Heart right ventricle (tissue), 16 donors: ENCODE measurements around the gene FRAS1. TPM values are rescaled to one million over a fixed set of nuclear protein-coding genes. Genes with fewer than 3 reads are reported as not detected.

Source experiments
- ATAC-seq, 8 donors: fragments of 200-7000 bp; cut with Tn5 transposase; one replicate each; pipeline ENCODE4 v1.9.1; 2020; ENCODE audit warnings: mild to moderate bottlenecking in 8 of 8, moderate library complexity in 8 of 8, moderate number of reproducible peaks in 1 of 8
- DNase-seq, 2 donors: peaks; one replicate each; pipeline ENCODE4 v3.0.0-alpha.2; 2020
- H3K27ac ChIP-seq, 10 donors: fragments of 200-600 bp; sonication (generic) in 2 of 10; one replicate each; pipeline versions ENCODE4 v1.5.0 to v1.8.0; 2020 to 2022; ENCODE audit warnings: mild to moderate bottlenecking in 3 of 10
- H3K27me3 ChIP-seq, 7 donors: fragments of 200-600 bp; one replicate each; pipeline ENCODE4 v1.8.0; 2021 to 2022; ENCODE audit warnings: mild to moderate bottlenecking in 2 of 7
- H3K36me3 ChIP-seq, 9 donors: fragments of 200-600 bp; sonication (generic) in 1 of 9; one replicate each; pipeline versions ENCODE4 v1.5.0 to v1.8.0; 2020 to 2022; ENCODE audit warnings: mild to moderate bottlenecking in 2 of 9
- H3K4me1 ChIP-seq, 9 donors: fragments of 200-600 bp; sonication (generic) in 1 of 9; one replicate each; pipeline versions ENCODE4 v1.5.0 to v1.8.0; 2020 to 2022; ENCODE audit warnings: mild to moderate bottlenecking in 4 of 9
- H3K4me3 ChIP-seq, 10 donors: fragments of 200-600 bp; sonication (generic) in 2 of 10; one replicate each; pipeline versions ENCODE4 v1.5.0 to v1.8.0; 2020 to 2022; ENCODE audit warnings: mild to moderate bottlenecking in 7 of 10, moderate library complexity in 2 of 10
- H3K9me3 ChIP-seq, 11 donors: fragments of 200-600 bp in 10 of 11; sonication (generic) in 2 of 11; one replicate each; pipeline versions ENCODE4 v1.5.0 to v1.8.0; 2013 to 2022; ENCODE audit warnings: mild to moderate bottlenecking in 2 of 11, control low read depth in 1 of 11, moderate library complexity in 1 of 11
- CTCF ChIP-seq, 9 donors: fragments of 200-600 bp; sonication (generic) in 2 of 9; IDR thresholded peaks; one replicate each; pipeline versions ENCODE4 v1.5.0 to v1.8.0; 2021 to 2022; ENCODE audit warnings: antibody characterized with exemption in 9 of 9, mild to moderate bottlenecking in 5 of 9, moderate library complexity in 1 of 9
- WGBS, 2 donors: extraction: QIAGEN DNeasy Blood & Tissue Kit; methylation state at CpG; one replicate each; pipeline ENCODE4 v1.1.7; 2013; ENCODE audit warnings: inconsistent platforms in 1 of 2; 5-methylcytosine and 5-hydroxymethylcytosine counted together
- intact Hi-C, 10 donors: fragments of 100-400 bp; cut with DNase I; formaldehyde crosslinking; loops; one replicate each; pipeline versions ENCODE4 v1.11.1 to v1.14.2; 2022
- polyA plus RNA-seq, 2 donors: library from polyadenylated mRNA; stranded (reverse); fragments of 200-250 nt; gene quantifications; one replicate each; pipeline ENCODE4 v1.2.3, GENCODE V29; 2013
- total RNA-seq, 10 donors: library from RNA; stranded (reverse); fragmentation: NEBNext Ultra II Directional in 3 of 10; extraction: Animal tissue kit (Norgen Biotek cat#: 25700) in 3 of 10; gene quantifications; one replicate each; pipeline versions ENCODE4 v1.2.1 to v1.2.4, GENCODE V29; 2021 to 2023
- donor health status: Arrhythmogenic right ventricular cardiomyopathy.
- donor health status: ischemic (EF 13 %, LVEDD 7.1; RV severe dilation, severe dysfunction).
- donor health status: healthy with polysubstance abuse.
- donor health status: DM: no; HTN: yes; CAD: no.
- donor health status: DM: no; HTN: no; CAD: no.
- donor health status: ischemic (EF 25% LVEDD 6.9; RV normal size, moderate dysfunction).
- donor health status: ischemic (EF 25% LVEDD 5.7; RV mildly dilated, moderate dysfunction).
- donor health status: healthy.
- donor health status: DM: yes; HTN: yes; CAD: no.
- donor health status: Ischemic cardiomyopathy.
- donor health status: ischemic (EF 35%, LVEDD 5.7; RV mildly dilated, moderate dysfunction).
- donor health status: nonischemic (EF 11% LVEDD 7.7; RV severe dilation, severe dysfunction).
- donor health status: DM: yes; HTN: yes; CAD: no.
- donor health status: PGD.
- donor health status: ischemic (EF 29% LVEDD 5.4; RV normal size, mild dysfunction).
- donor health status: nonischemic (EF 23%, LVEDD 6.1; RV moderate dilation, normal function).

FRAS1 gene
- total and polyA plus RNA-seq, 12 donors, result 0.93 to 6.2 (median 3.1) TPM

GRCh38 chr4:78149751-78150542 lies 92.8 kb downstream of the FRAS1 start:
- H3K9me3 ChIP-seq, result no peaks in the 10 kb centered on the region
- DNase-seq, result no peak

GRCh38 chr4:78150543-78150864 lies 93.4 kb downstream of the FRAS1 start:
- intact Hi-C loops, result loop anchor here in 1 of 10 donors (5.0 kb wide), 1 partner anchor 37 kb away; no protein-coding TSS in a partner anchor
- 81 to 86% methylated on average over 4 of the region's 4 CpGs for WGBS, 2 donors

More at GRCh38 chr4:78149751-78150542, 92.8 kb downstream of the FRAS1 start:
- H3K27ac ChIP-seq, result no peak overlapping the region
- WGBS, 2 donors, result 71 to 72% methylated on average over 7 of the region's 7 CpGs
- no peaks in the 10 kb centered on the region for H3K27me3 ChIP-seq
- H3K4me3 ChIP-seq, result no peak overlapping the region
- ATAC-seq, result no peak
- no peaks in the 10 kb centered on the region for H3K36me3 ChIP-seq
- TF ChIP-seq CTCF (IDR thresholded peaks at IDR 0.05), result no peak
- intact Hi-C loops, result loop anchor here in 1 of 10 donors (5.0 kb wide), 1 partner anchor 37 kb away; no protein-coding TSS in a partner anchor
- H3K4me1 ChIP-seq, result no peaks in the 10 kb centered on the region

GRCh38 chr4:78152795-78153194 lies 95.7 kb downstream of the FRAS1 start:
- TF ChIP-seq CTCF (IDR thresholded peaks at IDR 0.05), result no peak
- ATAC-seq (no peak), DNase-seq (no peak)
- Histone ChIP-seq H3K4me3 (no peak overlapping the region), H3K27ac (no peak overlapping the region), H3K36me3 (no peaks in the 10 kb centered on the region), H3K4me1 (no peaks in the 10 kb centered on the region), H3K9me3 (no peaks in the 10 kb centered on the region), H3K27me3 (no peaks in the 10 kb centered on the region)
- WGBS, 2 donors, result 94 to 96% methylated on average over 3 of the region's 3 CpGs
- intact Hi-C loops, result loop anchor here in 1 of 10 donors (5.0 kb wide), 1 partner anchor 35 kb away; no protein-coding TSS in a partner anchor

More at GRCh38 chr4:78150543-78150864, 93.4 kb downstream of the FRAS1 start:
- Histone ChIP-seq H3K4me1 (no peaks in the 10 kb centered on the region), H3K27ac (no peak overlapping the region), H3K9me3 (no peaks in the 10 kb centered on the region), H3K27me3 (no peaks in the 10 kb centered on the region), H3K36me3 (no peaks in the 10 kb centered on the region), H3K4me3 (no peak overlapping the region)
- ATAC-seq (no peak), DNase-seq (no peak)
- TF ChIP-seq CTCF (IDR thresholded peaks at IDR 0.05), result no peak

- intact Hi-C loops, result loop anchor here in 1 of 10 donors (5.0 kb wide), 1 partner anchor 32 kb away; no protein-coding TSS in a partner anchor
These were observed 98.0 kb downstream of the FRAS1 start for GRCh38 chr4:78154972-78155590.

More at GRCh38 chr4:78154972-78155590, 98.0 kb downstream of the FRAS1 start:
- Histone ChIP-seq H3K27ac (no peak overlapping the region), H3K4me1 (no peaks in the 10 kb centered on the region), H3K9me3 (no peaks in the 10 kb centered on the region), H3K27me3 (no peaks in the 10 kb centered on the region), H3K36me3 (no peaks in the 10 kb centered on the region), H3K4me3 (no peak overlapping the region)
- DNase-seq (no peak), ATAC-seq (no peak)
- no peak for TF ChIP-seq CTCF (IDR thresholded peaks at IDR 0.05)
- WGBS, 2 donors, result 86 to 87% methylated on average over 1 of the region's 1 CpG
